MM.1S (cell line): ENCODE results near the gene WDFY4.

Source experiments
- DNase-seq: peaks from one replicate; pipeline ENCODE4 v3.0.0-alpha.2; 2015
- H2AFZ ChIP-seq: fragments of 300-600 bp; sonication (generic); 2 replicates; pipeline ENCODE4 v1.6.0; 2016; ENCODE audit warnings: antibody characterized with exemption, low read length
- H3F3A ChIP-seq: fragments of 300-600 bp; sonication (generic); 2 replicates; pipeline ENCODE4 v1.6.1; 2016; ENCODE audit warnings: mild to moderate bottlenecking, antibody characterized with exemption, low read length, moderate library complexity, mixed read lengths; ENCODE audit not compliant: insufficient read depth
- H3K27ac ChIP-seq: fragments of 300-600 bp; sonication (generic); 2 replicates; pipeline ENCODE4 v1.5.1; 2016; ENCODE audit warnings: mild to moderate bottlenecking, low read length
- H3K27me3 ChIP-seq: fragments of 300-600 bp; sonication (generic); replicated peaks from 2 replicates; pipeline ENCODE4 v1.6.0; 2016; ENCODE audit warnings: low read length; ENCODE audit not compliant: insufficient read depth
- H3K36me3 ChIP-seq: fragments of 300-600 bp; sonication (generic); replicated peaks from 2 replicates; pipeline ENCODE4 v1.6.1; 2016; ENCODE audit warnings: mild to moderate bottlenecking, low read length, mixed read lengths; ENCODE audit not compliant: insufficient read depth
- H3K4me1 ChIP-seq: fragments of 300-600 bp; sonication (generic); 2 replicates; pipeline ENCODE4 v1.6.1; 2016; ENCODE audit warnings: low read length, mixed read lengths
- H3K4me2 ChIP-seq: fragments of 300-600 bp; sonication (generic); 2 replicates; pipeline ENCODE4 v1.6.0; 2016; ENCODE audit warnings: low read depth, low read length
- H3K4me3 ChIP-seq: fragments of 300-600 bp; sonication (generic); 2 replicates; pipeline ENCODE4 v1.5.1; 2016; ENCODE audit warnings: low read length, mixed read lengths
- H3K79me2 ChIP-seq: fragments of 300-600 bp; sonication (generic); 2 replicates; pipeline ENCODE4 v1.6.1; 2016; ENCODE audit warnings: mixed run types, low read length, mixed read lengths
- H3K9ac ChIP-seq: fragments of 300-600 bp; sonication (generic); 2 replicates; pipeline ENCODE4 v1.6.1; 2016; ENCODE audit warnings: low read length, mixed read lengths
- H3K9me2 ChIP-seq: fragments of 300-600 bp; sonication (generic); replicated peaks from 2 replicates; pipeline ENCODE4 v1.6.1; 2016; ENCODE audit warnings: mild to moderate bottlenecking, low read length, mixed read lengths; ENCODE audit not compliant: insufficient read depth
- H3K9me3 ChIP-seq: fragments of 300-600 bp; sonication (generic); replicated peaks from 2 replicates; pipeline ENCODE4 v1.6.1; 2016; ENCODE audit warnings: mild to moderate bottlenecking, low read length, mixed read lengths; ENCODE audit not compliant: insufficient read depth
- H4K20me1 ChIP-seq: fragments of 300-600 bp; sonication (generic); 2 replicates; pipeline ENCODE4 v1.6.1; 2016; ENCODE audit warnings: mild to moderate bottlenecking, low read length, moderate library complexity, mixed read lengths; ENCODE audit not compliant: insufficient read depth
- EZH2 ChIP-seq: fragments of 300-600 bp; sonication (generic); optimal IDR thresholded peaks from 2 replicates; pipeline ENCODE3; 2017; ENCODE audit warnings: low read depth, mild to moderate bottlenecking, antibody characterized with exemption, low read length, mixed read lengths
- EZH2phosphoT487 ChIP-seq: fragments of 300-600 bp; sonication (generic); IDR thresholded peaks from 2 replicates; pipeline ENCODE4 v1.6.1; 2018; ENCODE audit warnings: antibody characterized with exemption, low read length
- TF ChIP-seq, protein P1 (sequence below): fragments of 300-600 bp; sonication (generic); IDR thresholded peaks from 2 replicates; pipeline ENCODE4 v1.5.1; 2016; ENCODE audit warnings: antibody characterized with exemption, low read length, mixed read lengths

The WDFY4 gene

GRCh38 chr10:48694371-48695030 lies 9.8 kb downstream of the WDFY4 start:
- H3K4me1 ChIP-seq: no peaks in the 10 kb centered on the region
- H3K4me2 ChIP-seq: no peak overlapping the region
- H3K4me3 ChIP-seq: no peak overlapping the region
- no peaks in the 10 kb centered on the region for H3K36me3 ChIP-seq
- no peaks in the 10 kb centered on the region for H4K20me1 ChIP-seq
- no peaks in the 10 kb centered on the region for H3K9me3 ChIP-seq
- H3K9ac ChIP-seq: no peak overlapping the region
- no peaks in the 10 kb centered on the region for H3F3A ChIP-seq
- no peaks in the 10 kb centered on the region for H3K79me2 ChIP-seq
- TF ChIP-seq EZH2phosphoT487: no peak
- TF ChIP-seq, protein P1, sequence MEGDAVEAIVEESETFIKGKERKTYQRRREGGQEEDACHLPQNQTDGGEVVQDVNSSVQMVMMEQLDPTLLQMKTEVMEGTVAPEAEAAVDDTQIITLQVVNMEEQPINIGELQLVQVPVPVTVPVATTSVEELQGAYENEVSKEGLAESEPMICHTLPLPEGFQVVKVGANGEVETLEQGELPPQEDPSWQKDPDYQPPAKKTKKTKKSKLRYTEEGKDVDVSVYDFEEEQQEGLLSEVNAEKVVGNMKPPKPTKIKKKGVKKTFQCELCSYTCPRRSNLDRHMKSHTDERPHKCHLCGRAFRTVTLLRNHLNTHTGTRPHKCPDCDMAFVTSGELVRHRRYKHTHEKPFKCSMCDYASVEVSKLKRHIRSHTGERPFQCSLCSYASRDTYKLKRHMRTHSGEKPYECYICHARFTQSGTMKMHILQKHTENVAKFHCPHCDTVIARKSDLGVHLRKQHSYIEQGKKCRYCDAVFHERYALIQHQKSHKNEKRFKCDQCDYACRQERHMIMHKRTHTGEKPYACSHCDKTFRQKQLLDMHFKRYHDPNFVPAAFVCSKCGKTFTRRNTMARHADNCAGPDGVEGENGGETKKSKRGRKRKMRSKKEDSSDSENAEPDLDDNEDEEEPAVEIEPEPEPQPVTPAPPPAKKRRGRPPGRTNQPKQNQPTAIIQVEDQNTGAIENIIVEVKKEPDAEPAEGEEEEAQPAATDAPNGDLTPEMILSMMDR: no peak
- no peak for DNase-seq
- H3K9me2 ChIP-seq: no peaks in the 10 kb centered on the region
- H3K27me3 ChIP-seq: no peaks in the 10 kb centered on the region
- no peak overlapping the region for H2AFZ ChIP-seq
- H3K27ac ChIP-seq: no peak overlapping the region

DNA sequence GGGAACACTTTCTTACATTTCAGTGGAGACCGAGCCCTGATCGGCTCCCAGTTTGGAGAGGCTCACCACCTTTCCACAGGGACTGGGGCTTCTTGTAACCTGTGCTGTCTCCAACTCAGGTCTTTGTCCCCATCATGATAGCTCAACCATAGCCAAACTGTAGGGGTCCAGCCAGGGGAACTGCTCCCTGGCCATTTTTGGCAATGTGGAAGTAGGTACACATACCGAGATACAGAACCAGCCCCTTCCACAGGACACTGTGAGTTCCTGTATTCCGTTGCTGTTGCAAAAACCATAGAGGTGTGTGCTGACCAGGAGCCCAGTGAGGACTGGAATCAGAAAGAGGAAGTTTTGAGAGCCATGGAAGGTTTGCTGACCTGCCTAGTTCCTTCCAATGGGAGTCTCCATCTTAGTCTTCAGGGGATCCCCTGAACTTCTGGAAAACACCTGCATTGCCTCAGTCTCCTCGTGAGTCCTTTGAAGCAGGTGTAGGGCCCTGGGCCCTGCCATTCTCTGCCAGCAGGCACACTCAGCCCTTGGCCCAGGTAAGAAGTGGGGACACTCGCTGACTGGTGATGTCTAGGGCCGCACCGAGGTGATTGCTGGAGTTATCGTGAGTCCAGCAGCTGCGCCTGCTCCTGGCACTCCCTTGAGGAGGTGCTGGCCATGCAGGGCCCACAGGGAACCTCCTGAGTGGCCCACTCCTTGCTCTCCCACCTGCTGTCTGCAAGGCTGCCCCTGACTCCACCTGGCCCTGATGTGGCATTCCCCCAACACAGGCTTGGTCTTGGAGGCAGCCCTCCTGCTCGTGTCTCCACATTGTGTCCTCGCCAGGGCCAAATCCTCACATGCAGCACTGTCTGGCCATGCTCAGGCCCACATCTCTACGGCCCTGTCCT lies 11.2 kb downstream of the WDFY4 start:
- Histone ChIP-seq H2AFZ (no peak overlapping the region), H3K27me3 (no peaks in the 10 kb centered on the region), H3K79me2 (no peaks in the 10 kb centered on the region), H3K4me1 (no peaks in the 10 kb centered on the region), H3K4me2 (no peak overlapping the region), H3K36me3 (no peaks in the 10 kb centered on the region), H3K9me2 (no peaks in the 10 kb centered on the region), H3K27ac (no peak overlapping the region), H3K9ac (no peak overlapping the region), H4K20me1 (no peaks in the 10 kb centered on the region), H3F3A (no peaks in the 10 kb centered on the region), H3K4me3 (no peak overlapping the region), H3K9me3 (no peaks in the 10 kb centered on the region)
- DNase-seq: no peak
- TF ChIP-seq EZH2: no peak
- TF ChIP-seq, protein P1: no peak
- no peak for TF ChIP-seq EZH2phosphoT487

GRCh38 chr10:48696535-48696873 lies 11.8 kb downstream of the WDFY4 start:
- Histone ChIP-seq H3K27me3 (no peaks in the 10 kb centered on the region), H3K79me2 (no peaks in the 10 kb centered on the region), H3K4me3 (no peak overlapping the region), H3K4me1 (no peaks in the 10 kb centered on the region), H3K9ac (no peak overlapping the region), H3K27ac (no peak overlapping the region), H4K20me1 (no peaks in the 10 kb centered on the region), H3K9me3 (no peaks in the 10 kb centered on the region), H3F3A (no peaks in the 10 kb centered on the region), H3K36me3 (no peaks in the 10 kb centered on the region), H3K9me2 (no peaks in the 10 kb centered on the region), H3K4me2 (no peak overlapping the region), H2AFZ (no peak overlapping the region)
- TF ChIP-seq EZH2phosphoT487 (no peak), EZH2 (no peak)
- TF ChIP-seq, protein P1: no peak
- no peak for DNase-seq
